Measurements from ENCODE around the gene AFF3. TPM values are rescaled to one million over a fixed set of nuclear protein-coding genes. Genes with fewer than 3 reads are reported as not detected.
A peak's percentile ranks its signal among the peaks of the same experiment; 100 is the strongest.

Gene AFF3
- total RNA-seq, 4 donors from 2014 or later, result 3.1 to 5.0 (median 3.7) TPM

DNA sequence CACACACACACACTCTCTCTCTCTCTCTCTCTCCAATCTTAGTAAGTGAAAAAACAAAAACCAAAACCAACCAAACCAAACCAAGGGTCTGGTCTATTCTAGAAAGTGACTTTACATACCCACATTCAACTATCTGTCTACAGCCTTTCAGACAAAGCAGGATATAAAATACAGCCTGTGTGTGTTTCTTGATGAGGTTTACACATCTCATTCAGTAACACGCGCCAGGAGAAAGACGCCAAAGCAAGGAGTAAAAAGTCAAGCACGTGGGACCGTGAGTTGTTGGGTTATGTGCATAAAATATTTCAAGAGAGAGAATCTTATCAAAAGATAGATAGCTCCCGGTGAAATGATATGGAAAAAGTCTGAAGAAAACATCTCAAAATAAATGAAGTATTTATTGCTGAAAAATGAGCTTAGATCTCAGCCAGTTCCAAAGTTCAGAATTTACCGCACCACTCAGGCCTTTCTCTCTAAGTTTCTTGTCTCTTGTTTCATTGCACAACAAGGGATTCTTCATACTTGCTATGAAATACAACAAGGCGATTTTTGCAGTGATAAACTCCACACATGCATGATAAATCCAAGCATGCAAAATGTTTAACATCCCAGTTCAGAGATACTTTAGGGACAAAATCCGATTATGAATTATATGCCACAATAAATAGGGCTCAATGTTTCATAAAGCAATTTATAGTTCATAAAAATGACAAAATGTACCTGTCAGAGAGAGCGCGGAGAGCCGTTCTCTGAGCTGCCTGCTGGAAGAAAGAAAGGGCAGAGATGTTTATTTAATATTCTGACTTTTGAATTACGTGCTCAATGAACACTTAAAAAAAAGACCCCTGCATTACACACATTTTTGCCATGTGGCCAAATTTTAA, 493.2 kb downstream of the AFF3 start:
- DNase-seq (ENCODE audit: low spot score in 2 of 2), result no peak
- Histone ChIP-seq H3K9me3 (no peaks in the 10 kb centered on the region), H3K27me3 (no peaks in the 10 kb centered on the region), H3K4me3 (no peak overlapping the region), H3K36me3 (no peaks in the 10 kb centered on the region), H3K27ac (peak overlapping the region; percentile 44), H3K4me1 (peaks cover 7% of the 10 kb centered on the region)
- TF ChIP-seq POLR2AphosphoS5 (IDR thresholded peaks at IDR 0.05), result no peak
- 72% methylated on average over 13 of the region's 13 CpGs for WGBS

DNA sequence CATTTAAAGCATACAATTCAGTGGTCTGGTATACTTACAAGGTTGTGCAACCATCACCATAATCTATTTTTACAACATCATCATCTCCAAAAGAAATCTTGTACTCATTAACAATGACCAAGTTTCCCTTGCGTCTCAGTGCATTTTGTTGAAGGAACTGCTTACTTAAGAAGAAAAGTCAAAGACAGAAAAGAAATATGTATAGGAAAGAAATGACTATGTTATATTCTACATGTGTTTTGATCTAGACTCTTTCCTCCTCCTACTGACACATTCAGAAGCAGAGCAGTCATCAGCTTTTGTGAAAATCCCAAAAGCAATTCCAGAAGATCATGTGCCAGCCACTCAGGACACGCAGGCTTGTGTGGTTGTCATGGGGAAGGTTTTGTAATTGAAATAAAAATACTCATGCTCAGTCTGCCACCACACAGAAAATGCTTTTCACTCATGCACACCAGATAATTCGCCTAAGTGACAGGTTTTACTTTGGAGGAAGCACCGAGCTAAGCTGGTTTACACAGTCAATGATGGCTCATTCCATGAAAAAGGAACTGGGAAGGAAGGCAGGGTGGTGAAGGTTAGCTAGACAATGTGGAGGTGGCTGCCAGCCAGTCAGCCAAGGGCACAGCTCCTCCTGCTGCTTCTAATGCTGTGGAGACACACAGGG, 494.1 kb downstream of the AFF3 start:
- DNase-seq (ENCODE audit: low spot score in 2 of 2), result no peak
- no peaks in the 10 kb centered on the region for H3K27me3 ChIP-seq
- H3K27ac ChIP-seq, result peak overlapping the region; percentile 44
- no peaks in the 10 kb centered on the region for H3K36me3 ChIP-seq
- peaks cover 12% of the 10 kb centered on the region for H3K4me1 ChIP-seq
- H3K9me3 ChIP-seq, result no peaks in the 10 kb centered on the region
- H3K4me3 ChIP-seq, result no peak overlapping the region
- TF ChIP-seq POLR2A (IDR thresholded peaks at IDR 0.05) (no peak), POLR2AphosphoS5 (IDR thresholded peaks at IDR 0.05) (peak in 1 of 3 donors; percentile 20)
- WGBS, result 31% methylated on average over 4 of the region's 4 CpGs

DNA sequence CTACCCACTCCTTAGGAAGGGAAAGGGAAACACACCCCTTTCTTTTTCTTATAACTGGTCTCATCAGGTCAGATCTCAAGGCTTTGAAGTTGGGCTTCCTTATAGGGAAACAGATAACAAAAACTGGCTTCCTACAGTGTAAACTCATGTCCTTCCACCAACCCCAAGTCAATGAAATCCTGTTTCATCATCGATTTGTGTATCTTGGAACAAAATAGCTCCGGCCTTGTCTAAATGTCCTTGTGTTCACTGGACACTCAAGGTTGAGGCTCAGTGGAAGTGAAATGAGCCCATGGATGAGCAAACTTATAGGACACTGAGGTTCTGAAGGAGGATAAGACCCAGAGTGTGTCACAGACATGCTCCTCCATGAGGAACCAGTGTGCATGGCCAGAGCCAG, 496.4 kb downstream of the AFF3 start:
- Histone ChIP-seq H3K27me3 (no peaks in the 10 kb centered on the region), H3K27ac (no peak overlapping the region), H3K36me3 (no peaks in the 10 kb centered on the region), H3K4me1 (peaks cover 12% of the 10 kb centered on the region), H3K4me3 (no peak overlapping the region), H3K9me3 (no peaks in the 10 kb centered on the region)
- TF ChIP-seq POLR2A (IDR thresholded peaks at IDR 0.05) (no peak), POLR2AphosphoS5 (IDR thresholded peaks at IDR 0.05) (no peak), EP300 (IDR thresholded peaks at IDR 0.05) (no peak)
- TF ChIP-seq, protein P1, sequence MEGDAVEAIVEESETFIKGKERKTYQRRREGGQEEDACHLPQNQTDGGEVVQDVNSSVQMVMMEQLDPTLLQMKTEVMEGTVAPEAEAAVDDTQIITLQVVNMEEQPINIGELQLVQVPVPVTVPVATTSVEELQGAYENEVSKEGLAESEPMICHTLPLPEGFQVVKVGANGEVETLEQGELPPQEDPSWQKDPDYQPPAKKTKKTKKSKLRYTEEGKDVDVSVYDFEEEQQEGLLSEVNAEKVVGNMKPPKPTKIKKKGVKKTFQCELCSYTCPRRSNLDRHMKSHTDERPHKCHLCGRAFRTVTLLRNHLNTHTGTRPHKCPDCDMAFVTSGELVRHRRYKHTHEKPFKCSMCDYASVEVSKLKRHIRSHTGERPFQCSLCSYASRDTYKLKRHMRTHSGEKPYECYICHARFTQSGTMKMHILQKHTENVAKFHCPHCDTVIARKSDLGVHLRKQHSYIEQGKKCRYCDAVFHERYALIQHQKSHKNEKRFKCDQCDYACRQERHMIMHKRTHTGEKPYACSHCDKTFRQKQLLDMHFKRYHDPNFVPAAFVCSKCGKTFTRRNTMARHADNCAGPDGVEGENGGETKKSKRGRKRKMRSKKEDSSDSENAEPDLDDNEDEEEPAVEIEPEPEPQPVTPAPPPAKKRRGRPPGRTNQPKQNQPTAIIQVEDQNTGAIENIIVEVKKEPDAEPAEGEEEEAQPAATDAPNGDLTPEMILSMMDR (IDR thresholded peaks at IDR 0.05), result no peak
- DNase-seq (ENCODE audit: low spot score in 2 of 2), result no peak
- 98% methylated on average over 2 of the region's 2 CpGs for WGBS

DNA sequence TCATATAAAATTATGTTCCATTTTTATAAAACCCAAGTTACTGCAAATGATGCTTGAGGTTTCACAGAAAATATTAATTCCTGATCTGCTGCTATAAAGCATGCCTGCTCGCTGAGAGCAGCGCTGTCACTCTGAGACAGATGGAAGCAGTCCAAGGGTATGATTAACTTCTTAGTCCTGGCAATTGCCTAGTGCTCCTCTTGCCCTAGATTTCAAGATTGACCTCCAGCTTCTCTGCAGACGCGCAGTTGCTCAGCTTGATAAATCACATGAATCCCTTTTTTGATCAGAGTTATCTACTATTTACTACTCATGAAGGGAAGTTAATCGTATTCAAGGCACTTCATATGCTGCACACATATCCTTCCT, 498.0 kb downstream of the AFF3 start:
- 33% methylated on average over 5 of the region's 5 CpGs for WGBS

DNA sequence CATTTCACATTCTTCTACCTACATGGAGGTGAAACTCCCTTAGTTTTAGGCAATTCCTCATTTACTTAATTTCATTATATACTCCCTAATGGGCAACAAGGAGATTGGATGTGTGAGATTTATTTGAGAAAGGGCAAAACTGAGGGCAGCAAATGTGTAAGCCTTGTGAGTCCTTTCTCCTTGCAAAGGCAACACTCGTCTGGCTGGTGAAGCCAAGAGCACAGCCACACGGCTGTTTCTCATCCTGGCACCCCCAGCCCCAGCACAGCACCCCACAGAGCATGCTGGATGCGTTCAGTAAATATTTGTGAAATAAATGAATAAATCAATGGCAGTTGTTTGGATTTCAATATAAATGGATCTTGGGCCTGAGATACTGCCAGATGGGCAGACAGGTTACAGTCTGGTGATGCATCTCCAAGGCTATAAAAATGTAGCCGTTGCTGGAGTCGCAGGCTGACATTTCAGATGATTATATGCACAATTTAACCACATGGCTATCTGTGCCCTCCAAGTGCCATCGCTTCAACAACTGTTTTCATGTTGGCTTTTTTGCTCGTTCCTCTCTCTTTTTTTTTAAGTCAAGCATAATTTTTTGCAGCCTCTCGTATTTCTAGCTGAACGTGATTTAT, 498.5 kb downstream of the AFF3 start:
- TF ChIP-seq POLR2A (IDR thresholded peaks at IDR 0.05) (no peak), POLR2AphosphoS5 (IDR thresholded peaks at IDR 0.05) (no peak), EP300 (IDR thresholded peaks at IDR 0.05) (no peak)
- TF ChIP-seq, protein P1 (IDR thresholded peaks at IDR 0.05), result no peak
- WGBS, result 61% methylated on average over 9 of the region's 9 CpGs
- no peak for DNase-seq (ENCODE audit: low spot score in 2 of 2)

More for the DNA sequence above, 498.0 kb downstream of the AFF3 start:
- no peak for DNase-seq (ENCODE audit: low spot score in 2 of 2)
- Histone ChIP-seq H3K9me3 (no peaks in the 10 kb centered on the region), H3K4me1 (peaks cover 12% of the 10 kb centered on the region), H3K36me3 (no peaks in the 10 kb centered on the region), H3K4me3 (no peak overlapping the region), H3K27me3 (no peaks in the 10 kb centered on the region), H3K27ac (no peak overlapping the region)
- TF ChIP-seq POLR2A (IDR thresholded peaks at IDR 0.05), result no peak
- no peak for TF ChIP-seq EP300 (IDR thresholded peaks at IDR 0.05)

DNA sequence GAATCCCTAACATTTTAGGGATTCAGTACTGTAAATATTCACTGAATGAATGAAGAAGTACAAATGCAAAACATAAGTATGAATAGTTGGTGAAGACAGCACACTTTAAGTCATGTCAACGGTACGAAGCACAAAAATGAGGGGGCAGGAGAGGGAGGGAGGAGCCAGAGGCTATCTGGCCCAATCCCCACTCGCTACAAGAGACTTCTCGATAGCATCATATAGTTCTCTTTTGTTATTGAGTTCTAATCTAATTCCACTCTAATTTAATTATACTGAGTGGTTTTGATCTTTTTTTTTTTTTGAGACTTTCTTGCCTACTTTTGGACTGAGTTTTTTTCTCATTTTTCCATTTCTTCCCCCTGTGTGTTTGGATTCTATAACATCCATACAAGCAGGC, 500.4 kb downstream of the AFF3 start:
- Histone ChIP-seq H3K27ac (no peak overlapping the region), H3K36me3 (no peaks in the 10 kb centered on the region), H3K4me1 (peaks cover 12% of the 10 kb centered on the region), H3K4me3 (no peak overlapping the region), H3K27me3 (no peaks in the 10 kb centered on the region), H3K9me3 (no peaks in the 10 kb centered on the region)
- no peak for DNase-seq (ENCODE audit: low spot score in 2 of 2)
- WGBS, result 85% methylated on average over 4 of the region's 4 CpGs
- TF ChIP-seq POLR2A (IDR thresholded peaks at IDR 0.05) (no peak), POLR2AphosphoS5 (IDR thresholded peaks at IDR 0.05) (no peak), EP300 (IDR thresholded peaks at IDR 0.05) (no peak)

More for the DNA sequence above, 498.5 kb downstream of the AFF3 start:
- no peak overlapping the region for H3K4me3 ChIP-seq
- no peaks in the 10 kb centered on the region for H3K27me3 ChIP-seq
- no peaks in the 10 kb centered on the region for H3K9me3 ChIP-seq
- H3K4me1 ChIP-seq, result peaks cover 12% of the 10 kb centered on the region
- H3K36me3 ChIP-seq, result no peaks in the 10 kb centered on the region
- H3K27ac ChIP-seq, result no peak overlapping the region
